Thyroid gland (tissue), 4 donors: ENCODE results near the gene MSH2. TPM values are rescaled to one million over a fixed set of nuclear protein-coding genes. Genes with fewer than 3 reads are reported as not detected.

Experiments
- DNase-seq, 2 donors: peaks; one replicate each; pipeline ENCODE4 v3.0.0-alpha.2; 2019
- H3K27ac ChIP-seq, 3 donors: fragments of 200-600 bp; sonication (generic); 1 replicate in 2 of 3; 2 replicates in 1 of 3; pipeline ENCODE4 v1.5.1; 2016 to 2019; ENCODE audit warnings: mild to moderate bottlenecking in 1 of 3, moderate library complexity in 1 of 3
- H3K27me3 ChIP-seq: fragments of 200-600 bp; sonication (generic); one replicate; pipeline ENCODE4 v1.5.1; 2019
- H3K36me3 ChIP-seq, 2 donors: fragments of 200-600 bp; sonication (generic); one replicate each; pipeline ENCODE4 v1.5.1; 2016 to 2019
- H3K4me1 ChIP-seq, 2 donors: fragments of 200-600 bp; sonication (generic); one replicate each; pipeline ENCODE4 v1.5.1; 2017 to 2019
- H3K4me3 ChIP-seq, 3 donors: fragments of 200-600 bp; sonication (generic); replicated peaks in 1 of 3; 1 replicate in 2 of 3; 2 replicates in 1 of 3; pipeline ENCODE4 v1.5.1; 2016; ENCODE audit warnings: mild to moderate bottlenecking in 1 of 3
- H3K9me3 ChIP-seq: fragments of 200-600 bp; sonication (generic); one replicate; pipeline ENCODE4 v1.5.1; 2017
- CTCF ChIP-seq, 6 experiments: fragments of 200-600 bp in 3 of 6; fragments of 450-650 bp in 3 of 6; sonication (generic) in 3 of 6; IDR thresholded peaks; one replicate each; pipeline ENCODE4 v1.5.1; 2016 to 2019; ENCODE audit warnings: antibody characterized with exemption in 6 of 6, mild to moderate bottlenecking in 2 of 6, inconsistent platforms in 1 of 6, moderate library complexity in 1 of 6
- POLR2A ChIP-seq, 2 donors: fragments of 450-650 bp; IDR thresholded peaks; one replicate each; pipeline ENCODE4 v1.6.1; 2017; ENCODE audit warnings: antibody characterized with exemption in 2 of 2, mild to moderate bottlenecking in 2 of 2, moderate library complexity in 1 of 2
- WGBS, 2 donors: methylation state at CpG; one replicate each; pipeline ENCODE4 v1.1.5; 2017; 5-methylcytosine and 5-hydroxymethylcytosine counted together
- intact Hi-C: fragments of 100-400 bp; cut with DNase I; formaldehyde crosslinking; loops from one replicate; pipeline ENCODE4 v1.15.1; 2023
- total RNA-seq, 4 donors: library from RNA; depleted of rRNA; stranded (reverse); fragments of >200 nt; gene quantifications; one replicate each; pipeline ENCODE4 v1.2.3, GENCODE V29; 2016

The MSH2 gene
- total RNA-seq, 4 donors from 2014 or later = 21.7 to 28.4 (median 24.3) TPM

- no peaks in the 10 kb centered on the region for H3K36me3 ChIP-seq
- TF ChIP-seq POLR2A (IDR thresholded peaks at IDR 0.05) (no peak), CTCF (IDR thresholded peaks at IDR 0.05) (no peak)
- H3K4me1 ChIP-seq = no peaks in the 10 kb centered on the region
- no peaks in the 10 kb centered on the region for H3K9me3 ChIP-seq
- DNase-seq = no peak
- H3K27me3 ChIP-seq = no peaks in the 10 kb centered on the region
- H3K27ac ChIP-seq = no peak overlapping the region
- 88% methylated on average over 12 of the region's 12 CpGs for WGBS, 2 donors
- intact Hi-C loops = no loop called here
- H3K4me3 ChIP-seq = no peak overlapping the region
Measured at GRCh38 chr2:47493317-47494035, 90.5 kb downstream of the MSH2 start.

GRCh38 chr2:47494267-47495130 lies 91.5 kb downstream of the MSH2 start:
- 86 to 90% methylated on average over 16 of the region's 16 CpGs for WGBS, 2 donors
- H3K27me3 ChIP-seq = no peaks in the 10 kb centered on the region
- no peaks in the 10 kb centered on the region for H3K9me3 ChIP-seq
- intact Hi-C loops = no loop called here
- H3K27ac ChIP-seq = no peak overlapping the region
- no peak overlapping the region for H3K4me3 ChIP-seq
- TF ChIP-seq POLR2A (IDR thresholded peaks at IDR 0.05) = no peak
- TF ChIP-seq CTCF (IDR thresholded peaks at IDR 0.05) = no peak
- DNase-seq = no peak
- no peaks in the 10 kb centered on the region for H3K4me1 ChIP-seq
- H3K36me3 ChIP-seq = no peaks in the 10 kb centered on the region

- TF ChIP-seq CTCF (IDR thresholded peaks at IDR 0.05) (no peak), POLR2A (IDR thresholded peaks at IDR 0.05) (no peak)
- no peaks in the 10 kb centered on the region for H3K9me3 ChIP-seq
- intact Hi-C loops = no loop called here
- 90 to 91% methylated on average over 8 of the region's 8 CpGs for WGBS, 2 donors
- H3K36me3 ChIP-seq = no peaks in the 10 kb centered on the region
- H3K4me3 ChIP-seq = no peak overlapping the region
- no peaks in the 10 kb centered on the region for H3K4me1 ChIP-seq
- H3K27me3 ChIP-seq = no peaks in the 10 kb centered on the region
- H3K27ac ChIP-seq = no peak overlapping the region
- no peak for DNase-seq
Measured at GRCh38 chr2:47497843-47498460, 95.0 kb downstream of the MSH2 start.

- Histone ChIP-seq H3K4me1 (no peaks in the 10 kb centered on the region), H3K9me3 (no peaks in the 10 kb centered on the region), H3K4me3 (no peak overlapping the region), H3K27me3 (no peaks in the 10 kb centered on the region), H3K27ac (no peak overlapping the region), H3K36me3 (no peaks in the 10 kb centered on the region)
- TF ChIP-seq CTCF (IDR thresholded peaks at IDR 0.05) (no peak), POLR2A (IDR thresholded peaks at IDR 0.05) (no peak)
- intact Hi-C loops = no loop called here
- 90 to 92% methylated on average over 3 of the region's 3 CpGs for WGBS, 2 donors
- DNase-seq = no peak
Measured at GRCh38 chr2:47499093-47499492, 96.1 kb downstream of the MSH2 start.
